WI38 (cell line): Measurements from ENCODE around the gene POLN.

Source experiments
- H3K4me3 ChIP-seq: 2 replicates; pipeline ENCODE4 v1.5.1; 2011; ENCODE audit warnings: low read depth, mild to moderate bottlenecking, control low read depth, low read length
- CTCF ChIP-seq: IDR thresholded peaks from 2 replicates; pipeline ENCODE4 v1.5.1; 2012; ENCODE audit warnings: low read depth, mild to moderate bottlenecking, control low read depth, low read length

Gene POLN

GRCh38 chr4:2241410-2242353 lies at the start of gene POLN, which contains the start of gene HAUS3:
POLN (minus strand) TSS chr4:2242121; CDS start chr4:2229231, 12,890 bp downstream.
HAUS3 (minus strand) TSS chr4:2242121; CDS start chr4:2240946, 1,175 bp downstream.
- no peak for TF ChIP-seq CTCF
- peak within 1 kb of the TSS; percentile 87 for H3K4me3 ChIP-seq

- no peak for TF ChIP-seq CTCF
- no peak overlapping the region for H3K4me3 ChIP-seq
Observed at GRCh38 chr4:2290974-2291704, 49.2 kb upstream of the POLN start.

DNA sequence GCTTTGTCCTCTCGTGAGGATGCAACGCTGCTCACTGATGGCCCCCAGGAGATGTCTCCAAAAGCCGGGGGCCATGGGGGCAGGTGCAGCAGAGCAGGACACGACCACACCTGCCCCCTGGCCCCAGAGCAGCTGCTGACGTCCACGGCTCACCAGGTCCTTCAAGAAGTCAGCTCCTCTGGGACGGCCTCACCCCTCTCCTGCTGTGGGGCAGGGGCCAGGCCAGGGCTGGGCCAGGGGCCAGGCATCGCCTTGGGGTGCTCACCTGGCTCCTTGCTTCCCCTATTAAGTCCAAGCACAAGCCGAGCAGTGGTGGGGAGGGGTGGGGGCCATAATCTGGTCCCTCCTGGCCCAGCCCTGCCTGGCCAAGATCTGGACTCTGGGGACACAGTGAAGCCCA lies 48.6 kb upstream of the POLN start:
- no peak for TF ChIP-seq CTCF
- no peak overlapping the region for H3K4me3 ChIP-seq

DNA sequence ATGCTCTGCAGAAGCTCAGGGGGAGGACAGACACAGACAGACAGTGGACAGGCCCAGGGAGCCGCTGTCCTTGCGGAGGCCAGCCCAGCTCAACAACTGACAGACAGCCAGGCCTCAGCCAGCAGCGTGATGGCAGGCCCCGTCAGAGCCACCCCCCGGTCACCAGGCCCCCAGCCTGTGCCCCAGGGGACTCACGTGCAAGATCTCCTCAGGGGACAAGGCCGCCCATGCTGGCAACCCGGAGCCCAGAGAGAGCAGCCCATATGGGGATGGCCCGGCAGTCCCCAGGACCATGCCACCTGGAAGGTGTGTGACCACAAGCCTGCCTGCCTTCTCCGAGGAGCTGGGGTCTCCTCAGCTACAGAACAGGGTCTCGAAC lies 48.0 kb upstream of the POLN start:
- no peak for TF ChIP-seq CTCF
- no peak overlapping the region for H3K4me3 ChIP-seq

- no peak for TF ChIP-seq CTCF
- H3K4me3 ChIP-seq, result no peak overlapping the region
Observed at GRCh38 chr4:2289311-2289954, 47.5 kb upstream of the POLN start.

- TF ChIP-seq CTCF, result no peak
- H3K4me3 ChIP-seq, result no peak overlapping the region
Observed at GRCh38 chr4:2288051-2288541, 46.2 kb upstream of the POLN start.

GRCh38 chr4:2287594-2287915 lies 45.6 kb upstream of the POLN start:
- TF ChIP-seq CTCF, result no peak
- no peak overlapping the region for H3K4me3 ChIP-seq
